ENCODE results near the gene ALOXE3. TPM values are rescaled to one million over a fixed set of nuclear protein-coding genes. Genes with fewer than 3 reads are reported as not detected.

ALOXE3 gene
- total and polyA plus RNA-seq, 4 donors: not detected

GRCh38 chr17:8075081-8075480 lies 43.2 kb downstream of the ALOXE3 start:
- 88% methylated on average over 3 of the region's 3 CpGs for WGBS

More at GRCh38 chr17:8075081-8075480, 43.2 kb downstream of the ALOXE3 start:
- H3K4me3 ChIP-seq (ENCODE audit: low read depth in 1 of 3, low read length in 3 of 3): no peak overlapping the region
- H3K4me1 ChIP-seq (ENCODE audit: control insufficient read depth in 4 of 4, insufficient read depth in 4 of 4, low read length in 3 of 4): peaks cover 7 to 22% (median 12%) of the 10 kb centered on the region in 4 donors
- H3K27ac ChIP-seq (ENCODE audit: low read depth in 1 of 2, low read length in 2 of 2): no peak overlapping the region
- H3K27me3 ChIP-seq (ENCODE audit: control insufficient read depth in 4 of 4, insufficient read depth in 4 of 4, low read length in 3 of 4): peaks cover 4 to 31% (median 19%) of the 10 kb centered on the region in 4 donors
- no peaks in the 10 kb centered on the region for H3K9me3 ChIP-seq (ENCODE audit: control insufficient read depth in 4 of 4, low read length in 3 of 4)
- no peak for DNase-seq (ENCODE audit: low spot score)
- TF ChIP-seq TAF1 (conservative IDR thresholded peaks at IDR 0.05) (no peak), REST (IDR thresholded peaks at IDR 0.05) (no peak), EGR1 (IDR thresholded peaks at IDR 0.05; ENCODE audit: low read depth in 2 of 2) (no peak), JUND (IDR thresholded peaks at IDR 0.05) (no peak), FOXA1 (IDR thresholded peaks at IDR 0.05) (no peak), ZBTB33 (IDR thresholded peaks at IDR 0.05) (no peak), RAD21 (IDR thresholded peaks at IDR 0.05) (no peak), FOXA2 (IDR thresholded peaks at IDR 0.05) (no peak), MAX (IDR thresholded peaks at IDR 0.05) (no peak), GABPA (IDR thresholded peaks at IDR 0.05 in 1 of 2, conservative IDR thresholded peaks at IDR 0.05 in 1 of 2) (no peak), SP1 (IDR thresholded peaks at IDR 0.05) (no peak), NR2F2 (IDR thresholded peaks at IDR 0.05) (no peak), ATF3 (IDR thresholded peaks at IDR 0.05) (no peak), CTCF (IDR thresholded peaks at IDR 0.05; ENCODE audit: low read depth, low read length, missing input control) (no peak), HNF4A (conservative IDR thresholded peaks at IDR 0.05) (no peak), YY1 (IDR thresholded peaks at IDR 0.05) (no peak), HNF4G (IDR thresholded peaks at IDR 0.05) (no peak)
- H3K9ac ChIP-seq (ENCODE audit: low read depth in 1 of 2, low read length in 2 of 2): no peak overlapping the region
- no peaks in the 10 kb centered on the region for H3K36me3 ChIP-seq (ENCODE audit: control insufficient read depth in 4 of 4, insufficient read depth in 3 of 4, low read depth in 1 of 4, low read length in 3 of 4)

All from liver (tissue), 9 donors.